ENCODE measurements around the gene RXRB. TPM values are rescaled to one million over a fixed set of nuclear protein-coding genes. Genes with fewer than 3 reads are reported as not detected.
A peak's percentile ranks its signal among the peaks of the same experiment; 100 is the strongest.

RXRB gene
- total and polyA plus RNA-seq, 2 of the 13 experiments (the other 11 are each of a cell fraction or from before 2014, with no cell fraction given): 26.7 to 55.7 TPM

DNA sequence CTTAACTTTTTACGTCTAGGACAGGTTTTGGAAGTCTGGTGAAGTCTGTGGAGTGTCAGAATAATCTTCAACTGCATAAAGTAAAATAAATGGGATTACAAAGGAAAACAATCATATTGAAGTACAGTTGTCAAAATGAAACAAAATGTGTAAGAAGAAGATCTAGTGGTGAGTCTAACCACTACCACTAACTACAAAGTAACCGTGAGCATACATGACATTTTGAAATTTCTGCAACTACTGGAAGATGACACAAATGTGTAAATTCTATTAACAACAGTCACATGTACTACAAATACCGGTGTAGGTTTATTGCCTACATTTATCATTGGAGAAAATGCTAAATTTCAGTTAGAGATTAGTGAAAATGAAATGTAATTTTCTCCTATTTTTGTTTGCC is 41.5 kb upstream of the RXRB start (continued):
- TF ChIP-seq ZNF501 (CRISPR knock-in tag; IDR thresholded peaks at IDR 0.05) (no peak), NRL (CRISPR knock-in tag; IDR thresholded peaks at IDR 0.05; ENCODE audit: borderline replicate concordance) (no peak), ZSCAN20 (CRISPR knock-in tag; IDR thresholded peaks at IDR 0.05; ENCODE audit: borderline replicate concordance) (no peak), MIER2 (CRISPR knock-in tag; IDR thresholded peaks at IDR 0.05) (no peak), TBL1XR1 (IDR thresholded peaks at IDR 0.05; ENCODE audit: borderline replicate concordance, low read length, partially characterized antibody) (no peak)
- TF ChIP-seq, protein P1, sequence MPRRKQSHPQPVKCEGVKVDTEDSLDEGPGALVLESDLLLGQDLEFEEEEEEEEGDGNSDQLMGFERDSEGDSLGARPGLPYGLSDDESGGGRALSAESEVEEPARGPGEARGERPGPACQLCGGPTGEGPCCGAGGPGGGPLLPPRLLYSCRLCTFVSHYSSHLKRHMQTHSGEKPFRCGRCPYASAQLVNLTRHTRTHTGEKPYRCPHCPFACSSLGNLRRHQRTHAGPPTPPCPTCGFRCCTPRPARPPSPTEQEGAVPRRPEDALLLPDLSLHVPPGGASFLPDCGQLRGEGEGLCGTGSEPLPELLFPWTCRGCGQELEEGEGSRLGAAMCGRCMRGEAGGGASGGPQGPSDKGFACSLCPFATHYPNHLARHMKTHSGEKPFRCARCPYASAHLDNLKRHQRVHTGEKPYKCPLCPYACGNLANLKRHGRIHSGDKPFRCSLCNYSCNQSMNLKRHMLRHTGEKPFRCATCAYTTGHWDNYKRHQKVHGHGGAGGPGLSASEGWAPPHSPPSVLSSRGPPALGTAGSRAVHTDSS (CRISPR knock-in tag; conservative IDR thresholded peaks at IDR 0.05): no peak

DNA sequence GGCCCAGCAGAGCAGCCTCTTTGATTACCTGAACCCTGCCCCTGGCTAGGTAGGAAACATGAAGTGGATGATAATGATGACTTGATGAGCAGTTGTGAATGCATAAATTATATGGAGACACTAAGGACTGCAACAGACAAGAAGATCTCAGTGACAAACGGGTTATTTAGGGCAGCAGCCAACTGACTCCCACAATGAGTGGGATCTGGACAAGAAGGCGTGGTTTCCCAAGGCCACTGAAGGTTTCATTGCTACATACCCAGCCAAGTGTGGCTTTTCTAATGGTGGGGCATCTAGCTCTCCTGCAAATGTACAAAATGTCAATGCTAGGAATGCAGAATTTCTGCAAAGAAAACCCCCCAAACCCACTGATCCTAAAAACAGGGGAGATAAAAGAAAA is 37.3 kb upstream of the RXRB start:
- intact Hi-C loops (cut with micrococcal nuclease; ENCODE audit: unreplicated experiment): no loop called here
- no peaks in the 10 kb centered on the region for H3K36me3 ChIP-seq (replicated peaks in 1 of 2; ENCODE audit: control insufficient read depth in 1 of 2, insufficient read depth in 2 of 2, low read length in 2 of 2)
- no peaks in the 10 kb centered on the region for H4K20me1 ChIP-seq (ENCODE audit: insufficient read depth, low read length)
- ChIA-PET CTCF (ENCODE audit: low intra/inter-chr PET ratio, low total read pairs) (no interaction called here), POLR2A (interaction anchor here (0.8 to 3.4 kb wide), 2 partner anchors 11 to 29 kb away, joined by 3 to 16 read pairs; partner anchors contain the start of gene RING1)
- WGBS (ENCODE audit: low lambda C conversion rate): 15% methylated on average over 2 of the region's 2 CpGs
- no peak overlapping the region for H2AFZ ChIP-seq (ENCODE audit: low read length)
- no peaks in the 10 kb centered on the region for H3K4me1 ChIP-seq (ENCODE audit: insufficient read depth, low read length)
- DNase-seq (ENCODE audit: low spot score) (no peak), ATAC-seq (no peak), FAIRE-seq (no peak)
- H3K27ac ChIP-seq (ENCODE audit: extremely low read length, insufficient read depth, low read length): no peak overlapping the region
- H3K9ac ChIP-seq (ENCODE audit: insufficient read depth, low read depth, low read length): no peak overlapping the region
- TF ChIP-seq CEBPB (IDR thresholded peaks at IDR 0.05; ENCODE audit: borderline replicate concordance, low read depth, low read length) (peak; percentile 17; the same call in 1 of the 2 replicates), GZF1 (CRISPR knock-in tag; IDR thresholded peaks at IDR 0.05) (no peak)
- in situ Hi-C loops (cut with HindIII; ENCODE audit: extremely low pct_ligation_motif_present, low pct_unique_long_range_greater_than_20kb): no loop called here
- no peaks in the 10 kb centered on the region for H3K79me2 ChIP-seq (ENCODE audit: insufficient read depth, low read length)
- no TSS peak for BruUV-seq (replicated peaks)
- H3K4me2 ChIP-seq (ENCODE audit: low read depth, low read length): no peak overlapping the region
- H3K4me3 ChIP-seq (replicated peaks in 1 of 3; ENCODE audit: insufficient read depth in 1 of 3, low read depth in 2 of 3, low read length in 3 of 3): no peak overlapping the region
- H3K9me3 ChIP-seq (ENCODE audit: low read length): no peaks in the 10 kb centered on the region
- H3K27me3 ChIP-seq (ENCODE audit: control insufficient read depth in 1 of 2, insufficient read depth in 2 of 2, low read length in 2 of 2): peaks cover 2 to 44% of the 10 kb centered on the region in 2 experiments; a peak in 4 of 5 replicates
